Smooth muscle cell (in vitro differentiated cells): ENCODE measurements around the gene BACH2. TPM values are rescaled to one million over a fixed set of nuclear protein-coding genes. Genes with fewer than 3 reads are reported as not detected.
A peak's percentile ranks its signal among the peaks of the same experiment; 100 is the strongest.

Experiments used
- DNase-seq: peaks from one replicate; lab custom pipeline; 2025; ENCODE audit not compliant: unreplicated experiment; lab: John Stamatoyannopoulos, UW
- H2AFZ ChIP-seq: fragments of 200-600 bp; sonication (generic); 2 replicates; pipeline ENCODE4 v1.6.0; 2016; ENCODE audit warnings: antibody characterized with exemption, low read depth, mild to moderate bottlenecking
- H3F3A ChIP-seq: fragments of 200-600 bp; sonication (generic); 2 replicates; pipeline ENCODE4 v1.6.0; 2017; ENCODE audit warnings: antibody characterized with exemption, low read depth
- H3K27ac ChIP-seq: fragments of 200-600 bp; sonication (generic); 2 replicates; pipeline ENCODE4 v1.5.1; 2016; ENCODE audit warnings: low read depth, mild to moderate bottlenecking
- H3K27me3 ChIP-seq: fragments of 200-600 bp; sonication (generic); 2 replicates; pipeline ENCODE4 v1.6.1; 2016; ENCODE audit warnings: low read depth, mild to moderate bottlenecking
- H3K36me3 ChIP-seq: fragments of 200-600 bp; sonication (generic); 2 replicates; pipeline ENCODE4 v1.5.1; 2016; ENCODE audit warnings: low read depth
- H3K4me1 ChIP-seq: fragments of 200-600 bp; sonication (generic); 2 replicates; pipeline ENCODE4 v1.5.1; 2016; ENCODE audit warnings: low read depth
- H3K4me2 ChIP-seq: fragments of 200-600 bp; sonication (generic); 2 replicates; pipeline ENCODE4 v1.6.0; 2016; ENCODE audit warnings: mild to moderate bottlenecking
- H3K4me3 ChIP-seq: fragments of 200-600 bp; sonication (generic); 2 replicates; pipeline ENCODE4 v1.5.1; 2016; ENCODE audit warnings: mild to moderate bottlenecking
- H3K79me2 ChIP-seq: fragments of 200-600 bp; sonication (generic); 2 replicates; pipeline ENCODE4 v1.6.0; 2016; ENCODE audit warnings: low read depth, mild to moderate bottlenecking
- H3K9ac ChIP-seq: fragments of 200-600 bp; sonication (generic); 2 replicates; pipeline ENCODE4 v1.6.0; 2016; ENCODE audit warnings: low read depth
- H3K9me3 ChIP-seq: fragments of 200-600 bp; sonication (generic); replicated peaks from 2 replicates; pipeline ENCODE4 v1.5.1; 2016; ENCODE audit warnings: low read depth
- H4K20me1 ChIP-seq: fragments of 200-600 bp; sonication (generic); 2 replicates; pipeline ENCODE4 v1.6.0; 2016; ENCODE audit warnings: low read depth
- CTCF ChIP-seq: fragments of 200-600 bp; sonication (generic); IDR thresholded peaks from 2 replicates; pipeline ENCODE4 v1.5.1; 2017; ENCODE audit warnings: borderline replicate concordance, mild to moderate bottlenecking, antibody characterized with exemption; ENCODE audit not compliant: insufficient read depth, poor library complexity, severe bottlenecking
- WGBS: methylation state at CpG from one replicate; pipeline ENCODE4 v1.1.7; 2016; ENCODE audit warnings: low lambda C conversion rate; 5-methylcytosine and 5-hydroxymethylcytosine counted together
- polyA plus RNA-seq: library from polyadenylated mRNA; unstranded; fragments of >200 nt; fragmentation: Nextera tagmentation; extraction: Ambion mirVana; gene quantifications from 2 replicates; pipeline ENCODE4 v1.2.1, GENCODE V29; 2016
- total RNA-seq: library from RNA; depleted of rRNA; stranded (reverse); fragments of >200 nt; gene quantifications from 2 replicates; pipeline ENCODE4 v1.2.3, GENCODE V29; 2014

The BACH2 gene
- total and polyA plus RNA-seq, 2 experiments from 2014 or later, result 3.0 to 4.5 TPM

GRCh38 chr6:90020746-90021145 is 275.9 kb downstream of the BACH2 start:
- Histone ChIP-seq H3K27me3 (no peaks in the 10 kb centered on the region), H3K9ac (no peak overlapping the region), H3K4me1 (peaks cover 4% of the 10 kb centered on the region), H3K27ac (no peak overlapping the region), H3K9me3 (no peaks in the 10 kb centered on the region), H3K36me3 (no peaks in the 10 kb centered on the region), H4K20me1 (no peaks in the 10 kb centered on the region), H3K4me3 (no peak overlapping the region), H3K4me2 (no peak overlapping the region), H3K79me2 (no peaks in the 10 kb centered on the region), H2AFZ (no peak overlapping the region), H3F3A (peaks cover 7% of the 10 kb centered on the region)
- no peak for DNase-seq
- TF ChIP-seq CTCF, result no peak
- WGBS, result 85% methylated on average over 2 of the region's 2 CpGs

DNA sequence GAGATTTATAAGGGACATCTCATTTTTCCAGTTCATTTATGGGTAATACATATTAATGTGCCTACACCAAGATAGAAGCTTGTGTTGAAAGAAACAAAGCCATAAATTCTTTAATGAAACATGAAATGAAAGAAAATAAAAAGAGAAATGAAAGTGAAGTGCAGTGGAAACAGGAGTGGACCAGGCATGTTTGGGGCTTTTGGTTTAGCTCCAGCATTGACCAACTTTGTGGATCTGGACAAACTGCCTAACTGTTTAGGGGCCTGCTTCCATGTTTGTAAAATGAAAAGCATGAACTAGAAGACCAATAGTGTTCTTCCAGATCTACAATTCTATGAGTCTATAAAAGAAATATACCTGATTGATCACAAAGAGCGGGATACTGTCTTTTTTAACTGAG is 277.4 kb downstream of the BACH2 start:
- Histone ChIP-seq H4K20me1 (no peaks in the 10 kb centered on the region), H3K4me2 (no peak overlapping the region), H3F3A (no peaks in the 10 kb centered on the region), H3K4me3 (no peak overlapping the region), H3K79me2 (no peaks in the 10 kb centered on the region), H3K9ac (no peak overlapping the region), H3K4me1 (no peaks in the 10 kb centered on the region), H3K9me3 (no peaks in the 10 kb centered on the region), H3K27ac (no peak overlapping the region), H3K36me3 (no peaks in the 10 kb centered on the region), H2AFZ (no peak overlapping the region), H3K27me3 (no peaks in the 10 kb centered on the region)
- DNase-seq, result no peak
- WGBS, result 94% methylated on average over 1 of the region's 1 CpG
- TF ChIP-seq CTCF, result no peak

- TF ChIP-seq CTCF, result no peak
- H3K27ac ChIP-seq, result no peak overlapping the region
- no peaks in the 10 kb centered on the region for H3K9me3 ChIP-seq
- no peaks in the 10 kb centered on the region for H3K36me3 ChIP-seq
- no peak overlapping the region for H3K9ac ChIP-seq
- DNase-seq, result no peak
- WGBS, result 81% methylated on average over 1 of the region's 1 CpG
- H4K20me1 ChIP-seq, result no peaks in the 10 kb centered on the region
- no peak overlapping the region for H3K4me3 ChIP-seq
- no peak overlapping the region for H2AFZ ChIP-seq
- H3K79me2 ChIP-seq, result no peaks in the 10 kb centered on the region
- no peaks in the 10 kb centered on the region for H3F3A ChIP-seq
- no peaks in the 10 kb centered on the region for H3K4me1 ChIP-seq
- H3K27me3 ChIP-seq, result no peaks in the 10 kb centered on the region
- H3K4me2 ChIP-seq, result no peak overlapping the region
These were observed 280.8 kb downstream of the BACH2 start for GRCh38 chr6:90015883-90016282.

GRCh38 chr6:90008908-90009501 is 287.6 kb downstream of the BACH2 start:
- Histone ChIP-seq H3F3A (no peaks in the 10 kb centered on the region), H3K36me3 (peaks cover 5% of the 10 kb centered on the region), H3K27ac (peak overlapping the region; percentile 12), H3K9ac (no peak overlapping the region), H3K79me2 (no peaks in the 10 kb centered on the region), H2AFZ (no peak overlapping the region), H3K4me3 (no peak overlapping the region), H3K4me2 (peak overlapping the region; percentile 8), H4K20me1 (no peaks in the 10 kb centered on the region), H3K27me3 (no peaks in the 10 kb centered on the region), H3K4me1 (peaks cover 8% of the 10 kb centered on the region), H3K9me3 (no peaks in the 10 kb centered on the region)
- WGBS, result 56% methylated on average over 1 of the region's 1 CpG
- no peak for TF ChIP-seq CTCF
- no peak for DNase-seq
